Measurements from ENCODE around the gene INTS3.
"Not testable (repeated sequence)": the region's sequence is repeated elsewhere in the genome, so short reads cannot be mapped to it uniquely, and the experiment has no call there.

The INTS3 gene

GRCh38 chr1:153777648-153778047 lies 49.8 kb downstream of the INTS3 start:
- no peaks in the 10 kb centered on the region for H3K27me3 ChIP-seq (ENCODE audit: control insufficient read depth in 2 of 2, insufficient read depth in 2 of 2, low read length in 2 of 2)
- H3K4me1 ChIP-seq (ENCODE audit: control insufficient read depth in 2 of 2, insufficient read depth in 2 of 2, low read length in 2 of 2) = peaks cover 19 to 23% of the 10 kb centered on the region in 2 donors
- no peak overlapping the region for H3K27ac ChIP-seq (ENCODE audit: low read depth in 2 of 2, low read length in 2 of 2)
- H3K4me3 ChIP-seq (ENCODE audit: low read length in 2 of 2) = no peak overlapping the region
- peaks cover 0 to 6% of the 10 kb centered on the region in 2 donors for H3K36me3 ChIP-seq (ENCODE audit: control insufficient read depth in 2 of 2, insufficient read depth in 2 of 2, low read length in 2 of 2)
- H3K9me3 ChIP-seq (ENCODE audit: control insufficient read depth in 2 of 2, low read length in 2 of 2) = no peaks in the 10 kb centered on the region
- H3K9ac ChIP-seq (ENCODE audit: low read depth in 1 of 2, low read length in 2 of 2) = no peak overlapping the region

GRCh38 chr1:153778051-153778823 lies 50.4 kb downstream of the INTS3 start:
- H3K27me3 ChIP-seq (ENCODE audit: control insufficient read depth in 2 of 2, insufficient read depth in 2 of 2, low read length in 2 of 2) = no peaks in the 10 kb centered on the region
- H3K27ac ChIP-seq (ENCODE audit: low read depth in 2 of 2, low read length in 2 of 2) = no peak overlapping the region
- no peaks in the 10 kb centered on the region for H3K9me3 ChIP-seq (ENCODE audit: control insufficient read depth in 2 of 2, low read length in 2 of 2)
- no peak overlapping the region for H3K9ac ChIP-seq (ENCODE audit: low read depth in 1 of 2, low read length in 2 of 2)
- peaks cover 0 to 5% of the 10 kb centered on the region in 2 donors for H3K36me3 ChIP-seq (ENCODE audit: control insufficient read depth in 2 of 2, insufficient read depth in 2 of 2, low read length in 2 of 2)
- no peak overlapping the region for H3K4me3 ChIP-seq (ENCODE audit: low read length in 2 of 2)
- H3K4me1 ChIP-seq (ENCODE audit: control insufficient read depth in 2 of 2, insufficient read depth in 2 of 2, low read length in 2 of 2) = peaks cover 19 to 24% of the 10 kb centered on the region in 2 donors

GRCh38 chr1:153778824-153779519 lies 51.1 kb downstream of the INTS3 start:
- Histone ChIP-seq H3K4me1 (ENCODE audit: control insufficient read depth in 2 of 2, insufficient read depth in 2 of 2, low read length in 2 of 2) (peaks cover 19 to 23% of the 10 kb centered on the region in 2 donors), H3K9me3 (ENCODE audit: control insufficient read depth in 2 of 2, low read length in 2 of 2) (no peaks in the 10 kb centered on the region), H3K9ac (ENCODE audit: low read depth in 1 of 2, low read length in 2 of 2) (no peak overlapping the region), H3K27ac (ENCODE audit: low read depth in 2 of 2, low read length in 2 of 2) (no peak overlapping the region), H3K4me3 (ENCODE audit: low read length in 2 of 2) (no peak overlapping the region), H3K36me3 (ENCODE audit: control insufficient read depth in 2 of 2, insufficient read depth in 2 of 2, low read length in 2 of 2) (peaks cover 0 to 5% of the 10 kb centered on the region in 2 donors), H3K27me3 (ENCODE audit: control insufficient read depth in 2 of 2, insufficient read depth in 2 of 2, low read length in 2 of 2) (no peaks in the 10 kb centered on the region)

GRCh38 chr1:153779781-153780541 lies 52.1 kb downstream of the INTS3 start:
- Histone ChIP-seq H3K9ac (ENCODE audit: low read depth in 1 of 2, low read length in 2 of 2) (no peak overlapping the region), H3K36me3 (ENCODE audit: control insufficient read depth in 2 of 2, insufficient read depth in 2 of 2, low read length in 2 of 2) (peaks cover 0 to 5% of the 10 kb centered on the region in 2 donors), H3K4me1 (ENCODE audit: control insufficient read depth in 2 of 2, insufficient read depth in 2 of 2, low read length in 2 of 2) (peaks cover 15 to 16% of the 10 kb centered on the region in 2 donors), H3K27me3 (ENCODE audit: control insufficient read depth in 2 of 2, insufficient read depth in 2 of 2, low read length in 2 of 2) (no peaks in the 10 kb centered on the region), H3K4me3 (ENCODE audit: low read length in 2 of 2) (no peak overlapping the region), H3K9me3 (ENCODE audit: control insufficient read depth in 2 of 2, low read length in 2 of 2) (no peaks in the 10 kb centered on the region), H3K27ac (ENCODE audit: low read depth in 2 of 2, low read length in 2 of 2) (no peak overlapping the region)

GRCh38 chr1:153780551-153780950 lies 52.7 kb downstream of the INTS3 start:
- no peak overlapping the region for H3K9ac ChIP-seq (ENCODE audit: low read depth in 1 of 2, low read length in 2 of 2)
- H3K27ac ChIP-seq (ENCODE audit: low read depth in 2 of 2, low read length in 2 of 2) = no peak overlapping the region
- no peaks in the 10 kb centered on the region for H3K27me3 ChIP-seq (ENCODE audit: control insufficient read depth in 2 of 2, insufficient read depth in 2 of 2, low read length in 2 of 2)
- no peak overlapping the region for H3K4me3 ChIP-seq (ENCODE audit: low read length in 2 of 2)
- H3K36me3 ChIP-seq (ENCODE audit: control insufficient read depth in 2 of 2, insufficient read depth in 2 of 2, low read length in 2 of 2) = peaks cover 0 to 5% of the 10 kb centered on the region in 2 donors
- peaks cover 12 to 16% of the 10 kb centered on the region in 2 donors for H3K4me1 ChIP-seq (ENCODE audit: control insufficient read depth in 2 of 2, insufficient read depth in 2 of 2, low read length in 2 of 2)
- H3K9me3 ChIP-seq (ENCODE audit: control insufficient read depth in 2 of 2, low read length in 2 of 2) = no peaks in the 10 kb centered on the region

GRCh38 chr1:153782648-153783047 lies 54.8 kb downstream of the INTS3 start:
- not testable (repeated sequence) for H3K27me3 ChIP-seq (ENCODE audit: control insufficient read depth in 2 of 2, insufficient read depth in 2 of 2, low read length in 2 of 2); H3K4me1 ChIP-seq (ENCODE audit: control insufficient read depth in 2 of 2, insufficient read depth in 2 of 2, low read length in 2 of 2); H3K36me3 ChIP-seq (ENCODE audit: control insufficient read depth in 2 of 2, insufficient read depth in 2 of 2, low read length in 2 of 2); H3K9me3 ChIP-seq (ENCODE audit: control insufficient read depth in 2 of 2, low read length in 2 of 2)
- H3K4me3 ChIP-seq (ENCODE audit: low read length in 2 of 2) = peak overlapping the region in 1 of 2 donors; percentile 80
- peak overlapping the region; percentile 98 for H3K27ac ChIP-seq (ENCODE audit: low read depth in 2 of 2, low read length in 2 of 2)
- peak overlapping the region; percentile 92 to 95 for H3K9ac ChIP-seq (ENCODE audit: low read depth in 1 of 2, low read length in 2 of 2)

GRCh38 chr1:153783233-153784190 lies 55.7 kb downstream of the INTS3 start:
- H3K27me3 ChIP-seq (ENCODE audit: control insufficient read depth in 2 of 2, insufficient read depth in 2 of 2, low read length in 2 of 2) = no peaks in the 10 kb centered on the region
- peaks cover 0 to 5% of the 10 kb centered on the region in 2 donors for H3K36me3 ChIP-seq (ENCODE audit: control insufficient read depth in 2 of 2, insufficient read depth in 2 of 2, low read length in 2 of 2)
- peak overlapping the region; percentile 92 to 95 for H3K9ac ChIP-seq (ENCODE audit: low read depth in 1 of 2, low read length in 2 of 2)
- peak overlapping the region; percentile 98 for H3K27ac ChIP-seq (ENCODE audit: low read depth in 2 of 2, low read length in 2 of 2)
- no peaks in the 10 kb centered on the region for H3K9me3 ChIP-seq (ENCODE audit: control insufficient read depth in 2 of 2, low read length in 2 of 2)
- peaks cover 0 to 3% of the 10 kb centered on the region in 2 donors for H3K4me1 ChIP-seq (ENCODE audit: control insufficient read depth in 2 of 2, insufficient read depth in 2 of 2, low read length in 2 of 2)
- peak overlapping the region; percentile 80 to 85 for H3K4me3 ChIP-seq (ENCODE audit: low read length in 2 of 2)

- peaks cover 6 to 13% of the 10 kb centered on the region in 2 donors for H3K4me1 ChIP-seq (ENCODE audit: control insufficient read depth in 2 of 2, insufficient read depth in 2 of 2, low read length in 2 of 2)
- H3K9me3 ChIP-seq (ENCODE audit: control insufficient read depth in 2 of 2, low read length in 2 of 2) = no peaks in the 10 kb centered on the region
- H3K27me3 ChIP-seq (ENCODE audit: control insufficient read depth in 2 of 2, insufficient read depth in 2 of 2, low read length in 2 of 2) = peaks cover 0 to 10% of the 10 kb centered on the region in 2 donors
- no peak overlapping the region for H3K4me3 ChIP-seq (ENCODE audit: low read length in 2 of 2)
- H3K9ac ChIP-seq (ENCODE audit: low read depth in 1 of 2, low read length in 2 of 2) = no peak overlapping the region
- H3K27ac ChIP-seq (ENCODE audit: low read depth in 2 of 2, low read length in 2 of 2) = no peak overlapping the region
- no peaks in the 10 kb centered on the region for H3K36me3 ChIP-seq (ENCODE audit: control insufficient read depth in 2 of 2, insufficient read depth in 2 of 2, low read length in 2 of 2)
These were observed 58.4 kb downstream of the INTS3 start for GRCh38 chr1:153786038-153786790.

Measured in mucosa of rectum (tissue), 2 donors.